Gastroesophageal sphincter (tissue), 4 donors: Measurements from ENCODE around the gene BCL11A. TPM values are rescaled to one million over a fixed set of nuclear protein-coding genes. Genes with fewer than 3 reads are reported as not detected.

Experiments
- ATAC-seq: fragments of 150-250 bp; one replicate; pipeline ENCODE4 v1.9.1; 2016; ENCODE audit warnings: mild to moderate bottlenecking, moderate library complexity
- H3K27ac ChIP-seq, 4 donors: fragments of 200-600 bp; sonication (generic) in 3 of 4; 1 replicate in 3 of 4; 2 replicates in 1 of 4; pipeline ENCODE4 v1.5.1; 2016 to 2019
- H3K27me3 ChIP-seq: fragments of 200-600 bp; sonication (generic); one replicate; pipeline ENCODE4 v1.5.1; 2019
- H3K36me3 ChIP-seq, 2 donors: fragments of 200-600 bp; sonication (generic); one replicate each; pipeline ENCODE4 v1.5.1; 2019; ENCODE audit warnings: control low read depth in 1 of 2
- H3K4me1 ChIP-seq, 3 donors: fragments of 200-600 bp; sonication (generic); 1 replicate in 2 of 3; 2 replicates in 1 of 3; pipeline ENCODE4 v1.5.1; 2016 to 2019; ENCODE audit warnings: control low read depth in 2 of 3
- H3K4me3 ChIP-seq, 2 donors: fragments of 200-600 bp; sonication (generic); one replicate each; pipeline ENCODE4 v1.5.1; 2019; ENCODE audit warnings: mild to moderate bottlenecking in 1 of 2, moderate library complexity in 1 of 2
- H3K9me3 ChIP-seq, 3 donors: fragments of 200-600 bp; sonication (generic); one replicate each; pipeline ENCODE4 v1.5.1; 2017 to 2019; ENCODE audit warnings: control low read depth in 2 of 3
- CTCF ChIP-seq, 4 experiments: fragments of 200-600 bp in 2 of 4; fragments of 450-650 bp in 2 of 4; sonication (generic) in 1 of 4; IDR thresholded peaks; one replicate each; pipeline ENCODE4 v1.5.1; 2017 to 2019; ENCODE audit warnings: antibody characterized with exemption in 4 of 4, mild to moderate bottlenecking in 2 of 4, moderate library complexity in 2 of 4
- EP300 ChIP-seq: sonication (generic); formaldehyde crosslinking; IDR thresholded peaks from one replicate; pipeline ENCODE4 v1.6.1; 2017; ENCODE audit warnings: antibody characterized with exemption, mild to moderate bottlenecking
- POLR2A ChIP-seq, 2 donors: fragments of 450-650 bp; IDR thresholded peaks; one replicate each; pipeline ENCODE4 v1.6.1; 2017; ENCODE audit warnings: antibody characterized with exemption in 2 of 2, mild to moderate bottlenecking in 2 of 2, moderate library complexity in 1 of 2
- POLR2AphosphoS5 ChIP-seq: sonication (generic); formaldehyde crosslinking; IDR thresholded peaks from one replicate; pipeline ENCODE4 v1.6.1; 2017; ENCODE audit warnings: antibody characterized with exemption
- WGBS, 2 donors: methylation state at CpG; one replicate each; pipeline ENCODE4 v1.1.5; 2018; ENCODE audit warnings: low coverage in 1 of 2; 5-methylcytosine and 5-hydroxymethylcytosine counted together
- total RNA-seq, 4 donors: library from RNA; depleted of rRNA; stranded (reverse); fragments of >200 nt; gene quantifications; one replicate each; pipeline ENCODE4 v1.1.0, GENCODE V29; 2016

Gene BCL11A
- total RNA-seq, 4 donors from 2014 or later, result 3.6 to 10.6 (median 8.1) TPM

DNA sequence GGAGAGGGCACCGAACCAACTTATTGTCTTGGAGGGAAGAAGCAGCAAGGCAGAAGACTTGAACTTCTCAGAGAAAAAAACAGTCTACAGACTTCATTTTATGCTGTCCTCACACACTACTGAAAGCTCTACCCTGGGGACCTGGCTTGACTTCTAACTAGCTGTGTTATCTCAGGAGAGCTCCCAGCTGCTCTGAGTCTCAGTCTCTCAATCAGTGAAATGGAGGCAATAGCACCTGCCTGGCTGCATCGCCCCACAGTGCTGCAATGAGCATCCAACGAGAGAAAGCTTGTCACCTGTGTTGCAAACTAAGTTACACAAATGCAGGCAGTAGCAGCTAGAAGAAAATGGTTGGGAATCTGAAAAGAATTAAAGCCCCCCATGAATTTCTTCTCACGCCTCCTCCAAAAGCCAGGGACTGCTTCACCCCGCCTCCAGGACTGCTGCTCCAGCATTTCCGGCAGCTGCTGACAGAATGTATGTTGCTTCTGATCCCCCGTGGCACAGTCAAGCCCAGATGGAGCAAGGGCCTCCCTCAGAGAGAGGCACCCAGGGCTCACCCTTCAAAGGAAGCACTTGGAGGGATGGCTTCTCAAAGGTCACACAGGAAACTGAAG, 116.3 kb downstream of the BCL11A start:
- Histone ChIP-seq H3K4me3 (no peak overlapping the region), H3K9me3 (no peaks in the 10 kb centered on the region), H3K27ac (no peak overlapping the region), H3K27me3 (peaks cover 6% of the 10 kb centered on the region), H3K36me3 (no peaks in the 10 kb centered on the region), H3K4me1 (no peaks in the 10 kb centered on the region)
- TF ChIP-seq POLR2AphosphoS5 (no peak), POLR2A (IDR thresholded peaks at IDR 0.05) (no peak), EP300 (no peak), CTCF (IDR thresholded peaks at IDR 0.05) (no peak)
- ATAC-seq, result no peak
- WGBS, 2 donors, result 73 to 80% methylated on average over 3 to 7 of the region's 7 CpGs

DNA sequence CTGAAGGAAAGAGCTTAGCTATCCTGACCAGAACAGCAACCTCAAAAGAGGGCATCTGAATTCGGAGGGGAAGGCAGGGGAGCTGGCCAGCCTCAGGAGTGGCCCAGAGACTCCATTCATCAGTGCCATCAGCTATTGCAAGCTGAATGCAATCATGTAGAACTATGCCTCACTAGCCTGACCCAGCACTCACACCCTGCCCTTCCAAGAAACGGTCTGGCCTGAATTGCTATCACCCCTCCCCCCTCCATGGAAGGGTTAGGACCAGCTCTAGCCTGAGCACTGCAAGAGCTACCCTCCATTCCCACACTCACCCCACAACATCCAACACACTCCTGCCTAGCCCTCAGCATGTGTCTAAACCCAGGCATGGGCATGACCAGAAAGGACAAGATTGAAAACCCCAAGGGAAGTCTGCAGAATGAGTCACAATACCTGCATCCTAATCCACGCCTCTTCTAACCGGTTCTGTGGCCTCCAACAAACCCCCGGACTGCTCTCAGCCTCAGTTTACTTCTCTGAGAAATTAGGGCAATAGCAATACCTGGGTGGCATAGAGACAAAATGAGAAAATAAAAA, 120.3 kb downstream of the BCL11A start:
- ATAC-seq, result no peak
- Histone ChIP-seq H3K27me3 (no peaks in the 10 kb centered on the region), H3K36me3 (no peaks in the 10 kb centered on the region), H3K4me3 (no peak overlapping the region), H3K27ac (no peak overlapping the region), H3K9me3 (no peaks in the 10 kb centered on the region), H3K4me1 (no peaks in the 10 kb centered on the region)
- 75 to 78% methylated on average over 4 to 5 of the region's 5 CpGs for WGBS, 2 donors
- TF ChIP-seq CTCF (IDR thresholded peaks at IDR 0.05), result no peak
- TF ChIP-seq EP300, result no peak

- Histone ChIP-seq H3K9me3 (no peaks in the 10 kb centered on the region), H3K27ac (no peak overlapping the region), H3K27me3 (no peaks in the 10 kb centered on the region), H3K4me3 (no peak overlapping the region), H3K4me1 (no peaks in the 10 kb centered on the region), H3K36me3 (no peaks in the 10 kb centered on the region)
- WGBS, 2 donors, result 87 to 100% methylated on average over 1 to 4 of the region's 8 CpGs
- ATAC-seq, result no peak
- TF ChIP-seq POLR2AphosphoS5 (no peak), POLR2A (IDR thresholded peaks at IDR 0.05) (no peak), CTCF (IDR thresholded peaks at IDR 0.05) (no peak), EP300 (no peak)
These were observed 121.3 kb downstream of the BCL11A start for GRCh38 chr2:60432035-60432601.

GRCh38 chr2:60429681-60430080, 123.8 kb downstream of the BCL11A start:
- H3K4me3 ChIP-seq, result no peak overlapping the region
- no peaks in the 10 kb centered on the region for H3K27me3 ChIP-seq
- 56% methylated on average over 2 of the region's 4 CpGs; no CpG with 5 or more reads in 1 of the 2 donors for WGBS, 2 donors
- no peaks in the 10 kb centered on the region for H3K36me3 ChIP-seq
- H3K9me3 ChIP-seq, result no peaks in the 10 kb centered on the region
- no peaks in the 10 kb centered on the region for H3K4me1 ChIP-seq
- no peak for ATAC-seq
- H3K27ac ChIP-seq, result no peak overlapping the region
- TF ChIP-seq CTCF (IDR thresholded peaks at IDR 0.05) (no peak), POLR2A (IDR thresholded peaks at IDR 0.05) (no peak), POLR2AphosphoS5 (no peak), EP300 (no peak)

GRCh38 chr2:60426880-60427279, 126.6 kb downstream of the BCL11A start:
- no peak for TF ChIP-seq POLR2A (IDR thresholded peaks at IDR 0.05)
- no peak overlapping the region for H3K27ac ChIP-seq
- WGBS, 2 donors, result 80 to 82% methylated on average over 1 to 7 of the region's 7 CpGs
- H3K9me3 ChIP-seq, result no peaks in the 10 kb centered on the region
- no peaks in the 10 kb centered on the region for H3K36me3 ChIP-seq
- no peaks in the 10 kb centered on the region for H3K4me1 ChIP-seq
- H3K27me3 ChIP-seq, result no peaks in the 10 kb centered on the region
- ATAC-seq, result no peak
- no peak overlapping the region for H3K4me3 ChIP-seq
